Natural killer cell (primary cell): ENCODE data around the gene INTS1. TPM values are rescaled to one million over a fixed set of nuclear protein-coding genes. Genes with fewer than 3 reads are reported as not detected.

Experiments
- ATAC-seq, 3 donors: fragments of 150-1000 bp in 2 of 3; fragments of 200-7000 bp in 1 of 3; cut with Tn5 transposase; 1 replicate in 1 of 3; 2 replicates in 2 of 3; pipeline ENCODE4 v1.10.0; 2021; ENCODE audit warnings: mild to moderate bottlenecking in 2 of 3, moderate library complexity in 2 of 3
- DNase-seq, 2 donors: peaks; one replicate each; pipeline versions ENCODE4 v3.0.0 to v3.0.0-alpha.2; 2013 to 2021; ENCODE audit warnings: mixed read lengths in 1 of 2
- H3K27ac ChIP-seq: one replicate; pipeline ENCODE4 v1.5.1; 2013; ENCODE audit warnings: mild to moderate bottlenecking, low read length
- H3K27me3 ChIP-seq: one replicate; pipeline ENCODE4 v1.6.1; 2013; ENCODE audit warnings: low read length; ENCODE audit not compliant: control insufficient read depth, insufficient read depth
- H3K36me3 ChIP-seq: one replicate; pipeline ENCODE4 v1.6.1; 2013; ENCODE audit warnings: low read length; ENCODE audit not compliant: control insufficient read depth, insufficient read depth
- H3K4me1 ChIP-seq: one replicate; pipeline ENCODE4 v1.6.1; 2013; ENCODE audit warnings: low read length; ENCODE audit not compliant: control insufficient read depth, insufficient read depth
- H3K4me3 ChIP-seq: one replicate; pipeline ENCODE4 v1.5.1; 2013; ENCODE audit warnings: low read length
- H3K9me3 ChIP-seq: one replicate; pipeline ENCODE4 v1.6.1; 2013; ENCODE audit warnings: low read length; ENCODE audit not compliant: control insufficient read depth, insufficient read depth
- H3K27ac Mint-ChIP-seq, 2 donors: one replicate each; pipeline ENCODE4 v1.8.0; 2022; ENCODE audit warnings: mild to moderate bottlenecking in 2 of 2, mixed read lengths in 2 of 2, moderate library complexity in 1 of 2
- H3K27me3 Mint-ChIP-seq, 2 donors: one replicate each; pipeline ENCODE4 v1.8.0; 2022; ENCODE audit warnings: low read depth in 2 of 2, mixed read lengths in 2 of 2
- H3K36me3 Mint-ChIP-seq: one replicate; pipeline ENCODE4 v1.8.0; 2022; ENCODE audit warnings: mixed read lengths
- H3K4me1 Mint-ChIP-seq, 2 donors: one replicate each; pipeline ENCODE4 v1.8.0; 2022; ENCODE audit warnings: mixed read lengths in 2 of 2
- H3K4me3 Mint-ChIP-seq: one replicate; pipeline ENCODE4 v1.8.0; 2022; ENCODE audit warnings: mild to moderate bottlenecking, moderate library complexity, mixed read lengths
- H3K9me3 Mint-ChIP-seq, 2 donors: one replicate each; pipeline ENCODE4 v1.8.0; 2022; ENCODE audit warnings: mixed read lengths in 2 of 2
- WGBS: methylation state at CpG from one replicate; pipeline ENCODE4 v1.1.7; 2013; ENCODE audit warnings: missing lambda C conversion rate; ENCODE audit not compliant: insufficient coverage; 5-methylcytosine and 5-hydroxymethylcytosine counted together
- intact Hi-C: fragments of 100-400 bp; cut with micrococcal nuclease; formaldehyde crosslinking; loops from one replicate; pipeline ENCODE4 v1.14.2; 2022
- total RNA-seq, 4 donors: library from RNA; stranded (reverse); fragments of 120-200 nt in 1 of 4; gene quantifications; one replicate each; pipeline versions ENCODE4 v1.2.3 to v1.2.4, GENCODE V29; 2013 to 2022
- TF ChIP-seq, protein P1 (sequence below): fragments of 200-600 bp; IDR thresholded peaks from one replicate; pipeline ENCODE4 v1.8.0; 2022; ENCODE audit warnings: antibody characterized with exemption

Gene INTS1
- total RNA-seq, 3 donors from 2014 or later (not counting 1 experiment from before 2014, with no cell fraction given), result 92.7 to 115 (median 111) TPM

DNA sequence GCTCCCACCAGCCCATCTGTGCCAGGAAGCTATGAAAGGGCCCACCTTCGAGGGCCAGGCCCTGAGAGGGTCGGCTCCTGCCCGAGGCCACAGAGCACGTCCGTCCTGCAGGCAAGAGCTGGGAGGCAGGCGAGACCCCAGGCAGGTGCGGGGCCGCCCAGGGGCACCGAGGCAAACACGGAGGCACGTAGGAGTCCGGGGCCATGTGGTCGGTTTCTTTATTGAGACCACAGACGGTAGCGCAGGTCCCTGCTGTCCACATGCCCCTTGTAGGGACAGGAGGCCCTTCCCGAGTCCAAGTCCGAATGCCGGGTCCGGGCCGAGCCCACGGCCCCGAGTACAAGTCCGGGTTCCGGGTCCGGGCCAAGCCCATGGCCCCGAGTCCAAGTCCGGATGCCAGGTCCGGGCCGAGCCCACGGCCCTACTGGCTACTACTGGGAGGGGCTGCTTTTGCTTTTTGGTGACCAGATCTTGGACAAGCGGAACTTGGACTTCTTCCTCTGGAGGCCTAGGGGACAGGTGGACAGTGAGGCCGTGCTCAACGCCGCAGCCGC is 69.9 kb downstream of the INTS1 start:
- no peak overlapping the region for H3K27ac Mint-ChIP-seq
- no peak overlapping the region for H3K4me3 Mint-ChIP-seq
- peaks cover 7% of the 10 kb centered on the region for H3K4me1 ChIP-seq
- TF ChIP-seq, protein P1, sequence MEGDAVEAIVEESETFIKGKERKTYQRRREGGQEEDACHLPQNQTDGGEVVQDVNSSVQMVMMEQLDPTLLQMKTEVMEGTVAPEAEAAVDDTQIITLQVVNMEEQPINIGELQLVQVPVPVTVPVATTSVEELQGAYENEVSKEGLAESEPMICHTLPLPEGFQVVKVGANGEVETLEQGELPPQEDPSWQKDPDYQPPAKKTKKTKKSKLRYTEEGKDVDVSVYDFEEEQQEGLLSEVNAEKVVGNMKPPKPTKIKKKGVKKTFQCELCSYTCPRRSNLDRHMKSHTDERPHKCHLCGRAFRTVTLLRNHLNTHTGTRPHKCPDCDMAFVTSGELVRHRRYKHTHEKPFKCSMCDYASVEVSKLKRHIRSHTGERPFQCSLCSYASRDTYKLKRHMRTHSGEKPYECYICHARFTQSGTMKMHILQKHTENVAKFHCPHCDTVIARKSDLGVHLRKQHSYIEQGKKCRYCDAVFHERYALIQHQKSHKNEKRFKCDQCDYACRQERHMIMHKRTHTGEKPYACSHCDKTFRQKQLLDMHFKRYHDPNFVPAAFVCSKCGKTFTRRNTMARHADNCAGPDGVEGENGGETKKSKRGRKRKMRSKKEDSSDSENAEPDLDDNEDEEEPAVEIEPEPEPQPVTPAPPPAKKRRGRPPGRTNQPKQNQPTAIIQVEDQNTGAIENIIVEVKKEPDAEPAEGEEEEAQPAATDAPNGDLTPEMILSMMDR, result no peak
- no peak overlapping the region for H3K27ac ChIP-seq
- peaks cover 0 to 10% of the 10 kb centered on the region in 2 donors for H3K4me1 Mint-ChIP-seq
- no peak for DNase-seq
- peaks cover 0 to 4% of the 10 kb centered on the region in 2 donors for H3K27me3 Mint-ChIP-seq
- no peaks in the 10 kb centered on the region for H3K9me3 ChIP-seq
- H3K27me3 ChIP-seq, result no peaks in the 10 kb centered on the region
- H3K4me3 ChIP-seq, result no peak overlapping the region
- H3K36me3 ChIP-seq, result no peaks in the 10 kb centered on the region
- no peaks in the 10 kb centered on the region for H3K36me3 Mint-ChIP-seq
- intact Hi-C loops, result no loop called here
- no peaks in the 10 kb centered on the region for H3K9me3 Mint-ChIP-seq
- 90% methylated on average over 35 of the region's 35 CpGs for WGBS
- ATAC-seq, result no peak

DNA sequence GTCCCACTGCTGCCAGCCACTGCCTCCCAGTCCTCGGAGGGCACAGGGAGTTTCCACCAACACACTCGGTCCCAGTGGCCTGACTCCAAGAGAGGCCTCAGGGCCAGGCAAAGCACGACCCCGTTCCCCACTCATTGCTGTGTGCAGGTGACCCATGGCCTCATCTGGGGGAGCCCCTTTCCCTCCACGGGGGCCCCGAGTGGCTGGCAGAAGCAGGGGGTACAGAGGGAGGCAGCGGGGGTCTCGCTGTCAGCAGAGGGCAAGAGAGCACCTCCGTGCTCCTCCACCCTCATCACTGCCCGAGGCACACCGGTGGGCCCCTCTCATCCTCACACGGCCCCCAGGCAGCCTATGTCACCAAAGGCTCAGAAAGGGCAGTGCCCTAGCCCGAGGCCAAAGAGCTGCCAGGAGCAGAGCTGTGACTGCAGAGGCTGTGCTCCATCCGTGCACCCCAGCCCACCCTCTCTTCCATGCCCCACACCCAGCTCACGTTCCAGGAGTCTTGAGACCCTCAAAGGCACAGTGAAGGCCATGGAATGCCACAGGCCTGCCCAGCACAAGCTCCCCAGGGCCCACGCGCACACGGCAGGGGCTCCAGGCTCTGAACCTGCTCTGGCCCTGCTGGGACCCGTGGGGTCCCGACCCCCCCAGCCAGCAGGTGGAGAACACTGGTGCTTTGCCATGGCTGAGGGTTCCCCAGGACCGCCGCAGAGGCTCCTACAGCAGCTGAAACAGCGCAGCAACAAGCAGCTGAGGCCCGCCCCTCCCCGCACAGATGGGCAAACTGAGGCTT is 70.9 kb downstream of the INTS1 start:
- ATAC-seq (no peak), DNase-seq (no peak)
- H3K36me3 Mint-ChIP-seq, result no peaks in the 10 kb centered on the region
- no peaks in the 10 kb centered on the region for H3K9me3 Mint-ChIP-seq
- Histone ChIP-seq H3K4me3 (no peak overlapping the region), H3K36me3 (no peaks in the 10 kb centered on the region), H3K27me3 (no peaks in the 10 kb centered on the region), H3K27ac (no peak overlapping the region), H3K4me1 (peaks cover 7% of the 10 kb centered on the region), H3K9me3 (no peaks in the 10 kb centered on the region)
- H3K27ac Mint-ChIP-seq, result no peak overlapping the region
- WGBS, result 81% methylated on average over 25 of the region's 25 CpGs
- peaks cover 0 to 4% of the 10 kb centered on the region in 2 donors for H3K27me3 Mint-ChIP-seq
- peaks cover 0 to 10% of the 10 kb centered on the region in 2 donors for H3K4me1 Mint-ChIP-seq
- H3K4me3 Mint-ChIP-seq, result no peak overlapping the region
- TF ChIP-seq, protein P1, result no peak
- intact Hi-C loops, result no loop called here

DNA sequence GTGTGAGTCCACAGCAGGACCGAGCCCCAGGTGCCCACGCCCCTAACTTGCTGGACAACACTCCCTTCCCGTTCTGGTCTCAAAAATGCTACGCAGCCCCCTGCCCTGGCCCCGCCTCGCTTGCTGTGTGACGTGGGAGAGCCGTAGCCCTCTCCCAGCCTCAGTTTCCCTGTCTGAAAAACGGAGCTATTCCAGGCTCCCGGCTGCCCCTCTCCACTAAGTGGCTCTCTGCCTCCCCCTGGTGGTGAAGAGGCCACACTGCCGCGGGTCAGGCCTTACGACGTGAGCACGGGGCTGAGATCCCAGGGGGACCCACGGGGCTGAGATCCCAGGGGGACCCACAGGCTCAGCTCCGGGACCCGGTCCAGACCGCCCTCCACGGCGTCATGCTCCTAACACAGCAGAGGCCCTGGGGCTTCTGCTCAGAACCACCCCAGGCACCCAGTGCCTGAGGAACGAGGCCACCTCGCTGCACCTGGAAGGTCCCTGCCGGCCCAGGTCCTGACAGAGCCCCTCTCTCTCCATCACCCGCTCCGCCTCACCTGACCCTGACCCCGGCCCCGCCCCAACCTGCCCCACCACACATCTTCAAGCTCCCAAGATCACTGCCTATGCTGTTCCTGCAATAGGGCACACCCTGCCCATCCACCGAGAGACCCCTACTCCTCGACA is 71.6 kb downstream of the INTS1 start:
- H3K36me3 Mint-ChIP-seq, result no peaks in the 10 kb centered on the region
- H3K4me3 ChIP-seq, result no peak overlapping the region
- H3K9me3 ChIP-seq, result no peaks in the 10 kb centered on the region
- peak; percentile 77 to 87 for DNase-seq
- intact Hi-C loops, result loop anchor here (1.0 kb wide), 1 partner anchor 207 kb away; no protein-coding TSS in a partner anchor
- H3K4me1 ChIP-seq, result peaks cover 7% of the 10 kb centered on the region
- H3K27me3 Mint-ChIP-seq, result peaks cover 0 to 4% of the 10 kb centered on the region in 2 donors
- no peaks in the 10 kb centered on the region for H3K36me3 ChIP-seq
- H3K27ac Mint-ChIP-seq, result peak overlapping the region in 1 of 2 donors; percentile 52
- H3K4me3 Mint-ChIP-seq, result no peak overlapping the region
- no peaks in the 10 kb centered on the region for H3K27me3 ChIP-seq
- 26% methylated on average over 30 of the region's 30 CpGs for WGBS
- TF ChIP-seq, protein P1, result peak; percentile 97
- ATAC-seq, result peak; percentile 68 to 98 (median 93)
- H3K9me3 Mint-ChIP-seq, result no peaks in the 10 kb centered on the region
- H3K4me1 Mint-ChIP-seq, result peaks cover 0 to 10% of the 10 kb centered on the region in 2 donors
- H3K27ac ChIP-seq, result no peak overlapping the region
